Measurements from ENCODE around the gene BPIFB4.
"Not testable (repeated sequence)": the region's sequence is repeated elsewhere in the genome, so short reads cannot be mapped to it uniquely, and the experiment has no call there.

Gene BPIFB4

GRCh38 chr20:33105316-33105924, 26.0 kb downstream of the BPIFB4 start:
- no peaks in the 10 kb centered on the region for H3K79me2 ChIP-seq (ENCODE audit: insufficient read depth, low read depth)
- no peaks in the 10 kb centered on the region for H3K4me1 ChIP-seq (ENCODE audit: low read depth, poor library complexity, severe bottlenecking)
- H4K20me1 ChIP-seq (ENCODE audit: insufficient read depth), result no peaks in the 10 kb centered on the region
- H3K27ac ChIP-seq, result no peak overlapping the region
- no peak overlapping the region for H2AFZ ChIP-seq (ENCODE audit: low read depth)
- TF ChIP-seq, protein P1, sequence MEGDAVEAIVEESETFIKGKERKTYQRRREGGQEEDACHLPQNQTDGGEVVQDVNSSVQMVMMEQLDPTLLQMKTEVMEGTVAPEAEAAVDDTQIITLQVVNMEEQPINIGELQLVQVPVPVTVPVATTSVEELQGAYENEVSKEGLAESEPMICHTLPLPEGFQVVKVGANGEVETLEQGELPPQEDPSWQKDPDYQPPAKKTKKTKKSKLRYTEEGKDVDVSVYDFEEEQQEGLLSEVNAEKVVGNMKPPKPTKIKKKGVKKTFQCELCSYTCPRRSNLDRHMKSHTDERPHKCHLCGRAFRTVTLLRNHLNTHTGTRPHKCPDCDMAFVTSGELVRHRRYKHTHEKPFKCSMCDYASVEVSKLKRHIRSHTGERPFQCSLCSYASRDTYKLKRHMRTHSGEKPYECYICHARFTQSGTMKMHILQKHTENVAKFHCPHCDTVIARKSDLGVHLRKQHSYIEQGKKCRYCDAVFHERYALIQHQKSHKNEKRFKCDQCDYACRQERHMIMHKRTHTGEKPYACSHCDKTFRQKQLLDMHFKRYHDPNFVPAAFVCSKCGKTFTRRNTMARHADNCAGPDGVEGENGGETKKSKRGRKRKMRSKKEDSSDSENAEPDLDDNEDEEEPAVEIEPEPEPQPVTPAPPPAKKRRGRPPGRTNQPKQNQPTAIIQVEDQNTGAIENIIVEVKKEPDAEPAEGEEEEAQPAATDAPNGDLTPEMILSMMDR (conservative IDR thresholded peaks at IDR 0.05; ENCODE audit: low read depth, low read length), result no peak
- no peak overlapping the region for H3K4me2 ChIP-seq
- H3K9ac ChIP-seq, result no peak overlapping the region
- no peaks in the 10 kb centered on the region for H3K27me3 ChIP-seq (ENCODE audit: insufficient read depth, low read depth)
- no peak overlapping the region for H3K4me3 ChIP-seq (IDR thresholded peaks at IDR 0.05; ENCODE audit: insufficient read depth, low read depth, low read length)
- no peaks in the 10 kb centered on the region for H3K36me3 ChIP-seq (ENCODE audit: insufficient read depth)

GRCh38 chr20:33106058-33106620, 26.7 kb downstream of the BPIFB4 start:
- H3K4me2 ChIP-seq; H3K79me2 ChIP-seq (ENCODE audit: insufficient read depth, low read depth); H3K4me3 ChIP-seq (IDR thresholded peaks at IDR 0.05; ENCODE audit: insufficient read depth, low read depth, low read length); H3K36me3 ChIP-seq (ENCODE audit: insufficient read depth); H3K27me3 ChIP-seq (ENCODE audit: insufficient read depth, low read depth); H3K9ac ChIP-seq; H3K27ac ChIP-seq; H3K4me1 ChIP-seq (ENCODE audit: low read depth, poor library complexity, severe bottlenecking); H2AFZ ChIP-seq (ENCODE audit: low read depth); H4K20me1 ChIP-seq (ENCODE audit: insufficient read depth): not testable (repeated sequence)

DNA sequence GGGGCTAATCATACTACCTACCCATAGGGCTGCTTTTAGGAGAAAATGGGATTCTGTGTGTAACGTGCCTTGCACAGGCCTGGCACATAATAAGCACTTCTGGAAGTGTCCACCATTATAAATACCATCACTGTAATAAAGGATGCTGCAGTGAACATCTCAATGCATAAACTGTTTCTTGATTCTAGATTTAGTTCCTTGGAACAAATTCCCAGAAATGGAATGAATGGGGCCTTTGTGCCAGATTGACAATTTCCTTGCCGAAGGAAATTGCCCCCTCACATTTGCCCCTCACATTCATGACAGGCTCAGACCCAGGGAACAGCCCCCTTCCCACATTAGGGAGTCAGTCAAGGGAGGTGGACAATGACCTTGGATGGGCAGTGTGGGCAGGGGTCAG, 29.2 kb downstream of the BPIFB4 start:
- Histone ChIP-seq H3K27ac (no peak overlapping the region), H3K4me3 (IDR thresholded peaks at IDR 0.05; ENCODE audit: insufficient read depth, low read depth, low read length) (no peak overlapping the region), H3K27me3 (ENCODE audit: insufficient read depth, low read depth) (no peaks in the 10 kb centered on the region), H3K4me1 (ENCODE audit: low read depth, poor library complexity, severe bottlenecking) (no peaks in the 10 kb centered on the region), H4K20me1 (ENCODE audit: insufficient read depth) (no peaks in the 10 kb centered on the region), H3K36me3 (ENCODE audit: insufficient read depth) (no peaks in the 10 kb centered on the region), H3K9ac (no peak overlapping the region), H2AFZ (ENCODE audit: low read depth) (no peak overlapping the region), H3K79me2 (ENCODE audit: insufficient read depth, low read depth) (no peaks in the 10 kb centered on the region), H3K4me2 (no peak overlapping the region)
- TF ChIP-seq, protein P1 (conservative IDR thresholded peaks at IDR 0.05; ENCODE audit: low read depth, low read length), result no peak

DNA sequence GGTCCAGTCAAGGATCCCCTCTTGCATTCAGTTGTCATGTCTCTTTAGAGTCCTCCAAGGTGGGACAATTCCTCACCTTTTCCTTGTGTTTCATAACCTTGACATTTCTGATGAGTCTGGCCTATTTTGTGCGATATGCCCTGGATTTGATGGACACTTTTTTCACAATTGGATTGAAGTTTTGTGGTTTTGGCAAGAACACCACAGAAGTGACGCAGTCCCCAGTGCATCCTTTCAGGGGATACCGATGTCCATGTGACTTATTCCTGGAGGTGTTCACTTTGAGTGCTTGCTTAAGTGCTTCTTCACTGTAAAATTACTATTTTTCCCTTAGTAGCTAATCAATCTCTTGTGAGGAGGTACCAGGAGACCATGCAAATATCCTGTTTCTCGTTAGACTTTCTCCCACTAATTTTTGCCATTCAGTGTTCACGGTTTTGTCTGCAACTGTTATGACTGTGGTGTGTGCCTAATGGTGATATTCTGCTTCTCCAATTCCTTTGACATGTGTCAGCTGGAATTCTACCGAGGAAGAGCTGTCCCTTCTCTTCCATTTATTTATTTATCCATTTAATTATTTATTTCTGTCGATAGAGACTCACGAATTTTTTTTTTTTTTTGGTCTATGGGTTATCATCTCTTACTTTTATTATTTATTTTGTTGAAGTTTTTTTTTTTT, 30.8 kb downstream of the BPIFB4 start:
- no peaks in the 10 kb centered on the region for H3K27me3 ChIP-seq (ENCODE audit: insufficient read depth, low read depth)
- no peaks in the 10 kb centered on the region for H3K36me3 ChIP-seq (ENCODE audit: insufficient read depth)
- TF ChIP-seq, protein P1 (conservative IDR thresholded peaks at IDR 0.05; ENCODE audit: low read depth, low read length), result no peak
- H3K4me3 ChIP-seq (IDR thresholded peaks at IDR 0.05; ENCODE audit: insufficient read depth, low read depth, low read length), result no peak overlapping the region
- no peak overlapping the region for H3K27ac ChIP-seq
- no peaks in the 10 kb centered on the region for H4K20me1 ChIP-seq (ENCODE audit: insufficient read depth)
- no peak overlapping the region for H3K4me2 ChIP-seq
- H3K9ac ChIP-seq, result no peak overlapping the region
- H2AFZ ChIP-seq (ENCODE audit: low read depth), result no peak overlapping the region
- H3K4me1 ChIP-seq (ENCODE audit: low read depth, poor library complexity, severe bottlenecking), result no peaks in the 10 kb centered on the region
- H3K79me2 ChIP-seq (ENCODE audit: insufficient read depth, low read depth), result no peaks in the 10 kb centered on the region

DNA sequence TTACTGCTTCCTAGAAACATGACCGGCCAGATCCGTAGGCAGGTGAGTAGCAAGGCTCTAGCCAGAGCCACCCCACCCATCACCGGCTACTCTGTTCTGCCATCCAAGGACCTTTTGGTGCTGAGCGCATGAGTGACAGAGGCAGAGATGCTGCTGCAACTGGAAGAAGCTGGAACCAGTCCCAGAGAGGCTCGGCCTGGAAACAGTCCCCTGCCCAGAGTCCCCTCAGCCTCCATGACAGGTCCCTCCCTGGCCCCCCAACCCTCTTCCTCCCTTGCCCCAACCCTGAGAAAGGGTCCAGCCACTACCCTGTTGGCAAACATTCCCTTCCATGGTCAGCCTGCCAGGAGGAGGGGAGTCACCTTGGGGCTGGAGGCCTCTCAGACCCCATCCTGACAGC, 31.9 kb downstream of the BPIFB4 start:
- Histone ChIP-seq H3K4me1 (ENCODE audit: low read depth, poor library complexity, severe bottlenecking) (no peaks in the 10 kb centered on the region), H2AFZ (ENCODE audit: low read depth) (no peak overlapping the region), H3K9ac (no peak overlapping the region), H3K4me2 (no peak overlapping the region), H3K27me3 (ENCODE audit: insufficient read depth, low read depth) (no peaks in the 10 kb centered on the region), H4K20me1 (ENCODE audit: insufficient read depth) (no peaks in the 10 kb centered on the region), H3K4me3 (IDR thresholded peaks at IDR 0.05; ENCODE audit: insufficient read depth, low read depth, low read length) (no peak overlapping the region), H3K79me2 (ENCODE audit: insufficient read depth, low read depth) (no peaks in the 10 kb centered on the region), H3K27ac (no peak overlapping the region), H3K36me3 (ENCODE audit: insufficient read depth) (no peaks in the 10 kb centered on the region)
- TF ChIP-seq, protein P1 (conservative IDR thresholded peaks at IDR 0.05; ENCODE audit: low read depth, low read length), result no peak
